Umbilical cord (tissue), 2 donors: ENCODE results near the gene MYO10. TPM values are rescaled to one million over a fixed set of nuclear protein-coding genes. Genes with fewer than 3 reads are reported as not detected.
"Not testable (repeated sequence)": the region's sequence is repeated elsewhere in the genome, so short reads cannot be mapped to it uniquely, and the experiment has no call there.

Source experiments
- DNase-seq: peaks from one replicate; pipeline ENCODE4 v3.0.0-alpha.2; 2015; ENCODE audit warnings: low spot score
- total RNA-seq: library from RNA; depleted of rRNA; stranded (reverse); fragments of >200 nt; gene quantifications from one replicate; pipeline ENCODE4 v1.2.3, GENCODE V29; 2014; ENCODE audit warnings: low replicate concordance; ENCODE audit not compliant: insufficient read depth

MYO10 gene
- total RNA-seq, 1 donor from 2014 or later, result 24.1 TPM

DNA sequence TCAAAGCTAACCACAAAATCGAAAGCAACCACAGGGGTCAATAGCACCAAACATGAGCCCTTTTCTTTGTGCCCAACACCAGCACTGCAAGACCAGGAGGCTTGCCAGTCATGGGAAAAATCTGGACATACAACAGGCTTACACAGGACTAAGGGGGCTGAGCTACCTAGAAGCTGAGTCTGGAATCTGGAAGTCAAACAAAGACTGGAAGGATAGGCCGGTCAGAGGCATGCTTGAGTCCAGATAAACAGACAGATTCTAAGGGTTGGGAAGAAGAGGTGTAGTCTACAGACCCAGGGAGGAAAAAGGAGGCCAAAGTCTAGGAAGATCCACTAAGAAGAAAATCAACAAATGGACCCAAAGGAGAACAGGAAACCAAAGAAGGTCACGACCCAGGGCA, 73.3 kb downstream of the MYO10 start:
- no peak for DNase-seq

GRCh38 chr5:16859346-16859745, 76.7 kb downstream of the MYO10 start:
- no peak for DNase-seq

GRCh38 chr5:16858151-16858550, 77.9 kb downstream of the MYO10 start:
- no peak for DNase-seq

- no peak for DNase-seq
Observed at GRCh38 chr5:16857635-16858034, 78.5 kb downstream of the MYO10 start.

GRCh38 chr5:16856531-16856930, 79.6 kb downstream of the MYO10 start:
- DNase-seq, result no peak

DNA sequence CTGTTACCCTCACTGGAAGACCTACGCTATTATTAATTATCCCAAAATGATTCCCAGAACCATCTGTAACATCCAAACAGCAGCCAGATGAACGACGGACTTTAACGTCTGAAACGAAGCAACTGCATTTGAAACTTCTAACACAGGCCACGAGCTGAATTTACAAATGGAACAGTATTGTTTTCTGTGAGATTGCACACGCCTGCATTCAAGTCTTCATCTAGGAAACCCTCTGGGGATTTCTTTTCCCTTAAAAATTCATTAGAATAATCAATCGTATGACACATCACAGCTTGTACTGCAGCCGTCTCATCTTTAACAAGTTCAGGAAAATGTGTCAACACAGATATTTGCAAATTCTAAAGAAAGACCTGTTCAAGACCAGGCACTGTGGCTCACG, 80.2 kb downstream of the MYO10 start:
- no peak for DNase-seq

DNA sequence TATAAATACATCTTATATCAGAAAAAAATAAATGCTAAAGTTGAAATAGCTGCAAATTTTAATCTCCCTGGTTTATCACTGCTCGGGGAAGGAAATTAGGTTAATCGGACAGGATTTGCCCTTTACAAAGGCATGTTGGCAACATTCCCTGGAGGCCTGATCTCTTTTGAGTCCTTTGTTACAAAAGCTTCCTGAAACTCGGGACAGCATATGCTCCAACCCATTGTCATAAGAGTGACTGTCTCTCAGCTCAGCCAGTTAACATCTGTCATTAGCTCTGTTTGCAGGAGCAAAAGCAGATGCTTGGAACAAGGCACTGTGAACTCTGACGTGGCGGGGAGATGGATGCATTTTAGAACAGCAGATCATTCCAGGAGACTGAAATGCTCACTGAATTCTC, 80.6 kb downstream of the MYO10 start:
- no peak for DNase-seq

DNA sequence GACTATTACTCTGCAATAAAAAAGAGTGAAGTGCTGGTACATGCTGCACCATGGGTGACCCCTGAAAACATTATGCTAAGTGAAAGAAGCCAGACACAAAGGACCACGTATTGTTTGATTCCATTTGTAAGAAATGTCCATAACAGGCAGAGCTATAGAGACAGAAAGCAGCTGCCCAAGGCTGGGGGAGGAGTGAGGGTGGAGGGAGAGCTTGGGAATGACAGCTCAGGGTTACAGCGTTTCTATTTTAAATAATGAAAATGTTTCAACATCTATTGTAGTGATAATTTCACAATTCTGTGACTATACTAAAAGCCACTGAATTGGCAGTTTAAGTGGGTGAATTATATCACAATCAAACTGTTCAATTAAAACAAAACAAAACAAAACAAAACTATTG, 81.7 kb downstream of the MYO10 start:
- no peak for DNase-seq

DNA sequence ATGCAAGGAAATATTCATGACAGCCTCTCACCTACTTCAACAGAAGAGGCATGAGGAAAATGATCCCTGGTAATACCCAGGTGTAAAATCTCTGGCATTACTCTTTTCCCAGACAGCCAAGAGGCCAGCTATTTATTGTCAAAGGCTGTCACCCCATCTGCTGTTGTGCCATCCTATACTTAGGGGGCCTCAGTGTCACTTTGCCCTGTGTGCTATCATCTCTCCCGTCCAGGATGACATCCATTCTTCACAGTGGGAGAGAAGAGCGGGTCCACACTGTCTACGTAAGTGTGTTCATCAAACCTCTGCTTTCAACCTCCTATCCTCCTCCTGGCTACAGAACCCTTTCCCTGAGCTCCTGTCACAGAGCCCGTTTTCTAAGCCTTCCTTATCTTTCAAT, 82.6 kb downstream of the MYO10 start:
- DNase-seq, result no peak

GRCh38 chr5:16852251-16853005, 83.7 kb downstream of the MYO10 start:
- DNase-seq, result no peak

DNA sequence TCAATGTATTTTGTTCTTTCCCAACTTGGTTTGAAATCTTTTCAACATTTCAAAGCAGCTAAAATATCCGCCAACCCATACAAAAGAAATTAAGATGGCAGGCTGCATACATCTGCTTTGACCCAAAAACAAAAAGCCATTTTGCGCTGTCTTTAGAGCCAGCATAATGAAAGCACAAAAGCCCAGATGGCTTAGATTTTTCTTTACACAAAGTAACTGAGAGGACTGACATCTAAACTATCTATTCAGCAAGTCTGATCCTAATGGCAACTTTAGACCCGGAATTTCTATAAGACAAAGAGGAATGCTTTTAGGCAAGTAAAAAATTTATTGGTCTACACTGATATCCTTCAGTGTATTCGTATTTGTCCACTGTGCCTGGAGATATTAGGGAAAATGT, 86.3 kb downstream of the MYO10 start:
- DNase-seq, result no peak

GRCh38 chr5:16849181-16849580, 86.9 kb downstream of the MYO10 start:
- no peak for DNase-seq

- no peak for DNase-seq
Observed at GRCh38 chr5:16844952-16845351, 91.1 kb downstream of the MYO10 start.

DNA sequence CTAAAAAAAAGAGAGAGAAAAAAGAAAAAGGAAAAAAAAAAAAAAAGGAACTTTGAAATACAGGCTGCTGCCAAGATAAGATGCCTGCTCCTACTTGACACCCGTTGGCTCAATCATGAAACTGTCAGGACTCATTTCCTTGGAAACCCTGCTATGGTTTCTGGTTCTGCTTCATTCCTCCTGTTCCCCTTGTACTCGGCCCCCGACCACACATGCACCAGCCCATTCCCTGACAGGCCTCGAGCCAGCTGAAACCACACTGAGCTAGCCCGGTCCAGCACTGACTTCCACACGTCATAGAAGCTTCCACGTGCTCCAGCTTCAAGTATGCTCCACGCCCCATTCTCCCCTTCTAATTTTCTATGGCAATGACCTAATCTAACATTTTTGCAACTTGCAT, 93.2 kb downstream of the MYO10 start:
- peak; percentile 13 for DNase-seq

DNA sequence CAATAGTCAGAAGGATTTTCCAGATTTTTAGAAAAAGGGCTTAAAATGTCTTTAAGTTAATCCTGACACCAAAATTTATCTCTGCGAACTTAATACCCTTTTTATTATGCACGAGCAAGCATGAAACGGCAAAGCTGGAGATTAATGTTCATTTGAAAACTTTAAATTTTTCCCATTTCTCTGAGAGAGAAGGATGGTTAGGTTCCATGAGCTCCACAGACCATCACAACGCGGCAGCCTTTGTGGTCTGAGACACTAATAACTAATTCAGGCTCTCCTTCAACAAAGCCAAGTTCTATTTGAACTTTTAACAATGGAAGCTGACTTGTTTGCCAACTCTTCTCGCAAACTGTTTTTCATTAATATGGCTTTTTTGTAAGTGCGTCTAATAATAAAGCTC, 94.7 kb downstream of the MYO10 start:
- no peak for DNase-seq

DNA sequence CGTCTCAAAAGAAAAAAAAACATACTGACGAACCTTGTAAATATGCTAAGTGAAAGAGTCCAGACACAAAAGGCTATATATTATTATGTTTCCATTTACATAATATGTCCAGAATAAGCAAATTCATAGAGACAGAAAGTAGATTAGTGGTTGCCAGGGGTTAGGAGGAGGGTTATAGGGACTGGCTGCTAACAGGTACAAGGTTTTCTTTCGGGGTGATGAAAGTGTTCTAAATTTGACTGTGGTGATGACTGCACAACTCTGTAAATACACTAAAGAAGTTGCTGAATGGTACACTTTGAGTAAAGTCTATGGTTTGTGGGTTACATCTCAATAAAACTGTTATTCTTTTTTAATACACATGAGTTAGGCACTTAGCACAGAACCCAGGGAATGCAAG, 98.8 kb downstream of the MYO10 start:
- DNase-seq, result no peak

- DNase-seq, result no peak
Observed at GRCh38 chr5:16834029-16834428, 102.1 kb downstream of the MYO10 start.

GRCh38 chr5:16831326-16831725, 104.8 kb downstream of the MYO10 start:
- not testable (repeated sequence) for DNase-seq

DNA sequence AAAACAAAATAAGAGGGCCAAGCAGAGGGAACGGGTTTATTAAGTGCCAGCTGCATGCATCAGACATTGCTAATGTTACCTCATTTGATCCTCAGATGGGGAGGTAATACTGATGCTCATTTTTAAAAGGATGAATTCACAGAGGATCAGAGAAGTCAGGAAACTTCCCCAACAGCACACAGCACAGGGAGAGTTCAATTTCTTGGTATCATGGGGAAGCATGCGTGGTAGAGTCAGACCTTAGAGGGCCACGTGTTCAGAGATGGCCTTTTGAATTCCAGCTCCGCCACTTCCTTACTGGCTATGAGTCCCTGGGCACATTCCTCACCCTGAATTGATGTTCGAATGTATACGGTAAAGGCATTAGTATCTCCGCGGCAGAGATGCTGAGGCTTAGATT, 108.3 kb downstream of the MYO10 start:
- DNase-seq, result no peak

GRCh38 chr5:16826379-16827125, 109.5 kb downstream of the MYO10 start:
- no peak for DNase-seq

DNA sequence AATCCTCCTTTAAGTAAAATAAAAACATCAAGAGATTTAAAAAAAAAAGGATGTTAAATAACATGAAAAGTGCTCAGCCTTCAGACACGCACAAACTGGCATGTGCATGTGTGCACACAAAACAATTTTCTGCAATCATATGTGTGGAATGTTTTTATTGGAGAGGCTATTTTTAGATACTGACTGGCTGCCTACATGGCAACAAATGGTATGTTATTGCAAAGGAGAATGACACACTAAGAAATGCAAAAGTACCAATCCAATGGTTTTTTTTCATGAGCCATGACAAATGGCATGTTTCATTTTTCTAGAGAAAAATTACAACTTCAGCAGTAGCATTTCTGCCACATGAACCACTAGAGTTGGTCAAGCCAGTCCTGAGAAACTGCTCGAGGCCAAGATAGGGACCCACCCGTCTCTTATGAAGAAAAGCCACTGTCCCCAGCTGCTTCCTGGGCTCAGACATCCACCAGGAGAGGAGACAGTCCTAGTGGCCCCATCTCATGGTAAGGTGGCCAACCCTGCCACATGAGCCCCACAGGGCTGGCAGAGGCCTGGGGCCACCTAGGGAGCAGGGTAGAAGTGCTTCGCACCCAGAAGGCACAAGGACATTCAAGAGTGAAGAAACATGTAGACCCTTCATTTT, 116.4 kb downstream of the MYO10 start:
- DNase-seq, result peak; percentile 69

DNA sequence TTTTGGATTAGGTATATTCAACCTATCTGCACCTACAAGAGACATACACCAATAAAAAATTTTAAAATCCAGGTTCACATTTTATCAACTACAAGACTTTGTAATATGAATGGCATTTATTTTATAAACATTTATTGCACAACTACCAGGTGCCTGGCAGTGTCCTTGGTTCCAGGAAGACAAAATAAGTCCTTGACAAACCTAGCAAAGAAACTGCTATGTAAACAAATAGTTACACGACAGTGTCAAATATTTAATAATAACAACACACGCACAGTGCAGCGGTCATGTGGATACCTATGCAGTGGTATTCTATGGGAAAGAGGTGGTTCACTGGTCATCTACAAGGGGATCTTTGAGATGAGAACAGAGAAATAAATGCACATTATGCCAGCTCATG, 120.7 kb downstream of the MYO10 start:
- DNase-seq, result no peak

- DNase-seq, result no peak
Observed at GRCh38 chr5:16812911-16813310, 123.2 kb downstream of the MYO10 start.
